GM21381 (cell line): ENCODE measurements around the gene VILL.
A peak's percentile ranks its signal among the peaks of the same experiment; 100 is the strongest.
"Not testable (repeated sequence)": the region's sequence is repeated elsewhere in the genome, so short reads cannot be mapped to it uniquely, and the experiment has no call there.

ENCODE experiments used
- ATAC-seq: cut with Tn5 transposase; IDR thresholded peaks from one replicate; pipeline ENCODE4 v1.9.1; 2021; ENCODE audit warnings: mild to moderate bottlenecking, moderate library complexity; ENCODE audit not compliant: unreplicated experiment

VILL gene

DNA sequence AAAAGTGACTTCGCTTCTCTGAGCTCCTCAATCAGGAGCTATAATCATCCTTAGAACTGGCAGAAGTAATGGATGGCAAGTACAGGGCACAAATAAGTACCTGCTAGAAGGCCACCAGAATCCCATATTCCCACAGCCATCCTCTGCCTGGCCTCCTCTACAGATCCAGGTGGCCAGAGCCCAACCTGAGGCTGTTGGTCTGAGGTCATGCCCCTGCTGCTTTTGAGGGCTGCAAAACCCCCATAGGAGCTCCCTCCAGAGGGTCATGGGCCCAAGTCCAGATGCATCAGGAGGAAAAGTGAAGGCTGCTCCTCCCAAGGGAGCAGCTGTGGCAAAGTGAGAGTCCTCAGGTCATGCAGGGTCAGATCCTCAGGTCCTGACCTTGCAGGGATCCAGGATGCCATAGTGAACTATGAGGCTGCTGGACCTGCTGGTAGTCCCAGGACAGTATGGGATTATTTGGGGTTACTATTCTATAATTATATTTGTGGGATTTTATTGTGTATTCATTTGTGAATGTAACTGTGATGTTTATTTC lies 41.8 kb downstream of the VILL start:
- ATAC-seq: no peak

DNA sequence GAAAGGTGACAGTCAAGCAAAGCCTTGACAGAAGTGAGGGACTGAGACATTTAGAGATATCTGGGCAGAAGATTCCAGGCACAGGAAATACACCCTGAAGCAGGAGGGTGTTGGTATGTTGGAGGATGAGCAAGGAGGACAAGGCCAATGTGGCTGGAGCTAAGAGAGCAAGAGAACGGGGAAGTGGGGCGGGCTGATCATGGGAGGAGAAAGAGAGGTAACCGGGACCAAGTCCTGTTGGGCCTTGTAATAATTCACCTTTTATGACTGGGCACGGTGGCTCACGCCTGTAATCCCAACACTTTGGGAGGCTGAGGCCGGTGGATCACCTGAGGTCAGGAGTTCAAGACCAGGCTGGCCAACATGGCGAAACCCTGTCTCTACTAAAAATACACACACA lies 43.0 kb downstream of the VILL start:
- ATAC-seq: not testable (repeated sequence)

DNA sequence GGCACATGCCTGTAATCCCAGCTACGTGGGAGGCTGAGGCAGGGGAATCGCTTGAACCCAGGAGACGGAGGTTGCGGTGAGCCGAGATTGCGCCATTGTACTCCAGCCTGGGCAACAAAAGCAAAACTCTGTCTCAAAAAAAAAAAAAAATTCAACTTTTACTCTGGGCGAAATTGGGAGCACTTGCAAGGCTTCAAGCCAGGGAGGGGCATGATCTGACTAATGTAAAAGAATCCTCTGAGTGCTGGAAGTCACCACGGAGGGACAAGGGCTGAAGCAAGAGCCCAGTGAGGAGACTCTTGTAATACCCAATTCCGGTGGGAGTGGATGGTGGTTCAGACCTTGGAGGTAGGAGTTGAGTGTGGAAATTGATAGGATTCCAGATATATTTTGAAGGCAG lies 43.7 kb downstream of the VILL start:
- not testable (repeated sequence) for ATAC-seq

DNA sequence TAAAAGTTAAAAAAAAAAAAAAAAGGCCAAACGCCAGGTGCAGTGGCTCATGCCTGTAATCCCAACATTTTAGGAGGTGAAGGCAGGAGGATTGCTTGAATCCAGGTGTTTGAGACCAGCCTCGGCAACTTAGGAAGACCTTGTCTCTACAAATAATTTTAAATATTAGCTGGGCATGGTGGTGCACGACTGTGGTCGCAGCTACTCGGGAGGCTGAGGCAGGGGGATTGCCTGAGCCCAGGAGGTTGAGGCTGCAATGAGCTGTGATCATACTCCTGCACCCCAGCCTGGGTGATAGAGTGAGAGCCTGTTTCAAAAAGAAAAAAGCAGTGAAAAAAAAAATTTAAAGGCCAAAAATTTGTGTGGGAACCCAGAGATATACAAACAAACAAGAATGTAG lies 45.7 kb downstream of the VILL start:
- no peak for ATAC-seq

DNA sequence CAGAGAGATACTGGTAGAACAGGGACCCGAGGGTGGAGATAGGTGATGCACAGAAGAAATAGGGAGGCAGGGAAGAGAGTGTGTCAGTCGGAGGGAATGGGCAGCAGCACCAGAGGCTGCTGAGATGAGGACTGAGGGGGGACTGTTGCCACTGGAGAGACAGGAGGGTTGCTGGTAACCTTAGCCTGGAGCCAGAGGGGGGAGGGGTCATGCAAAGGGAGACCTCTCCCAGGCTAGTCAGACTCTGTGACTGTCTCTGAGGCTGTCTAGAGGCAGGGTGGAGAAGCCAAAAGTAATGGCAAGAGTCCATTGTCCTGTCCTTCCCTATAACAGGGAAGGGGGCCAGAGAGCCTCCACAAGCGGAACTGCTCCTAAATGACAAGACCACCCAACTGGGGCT lies 46.3 kb downstream of the VILL start:
- ATAC-seq: no peak

DNA sequence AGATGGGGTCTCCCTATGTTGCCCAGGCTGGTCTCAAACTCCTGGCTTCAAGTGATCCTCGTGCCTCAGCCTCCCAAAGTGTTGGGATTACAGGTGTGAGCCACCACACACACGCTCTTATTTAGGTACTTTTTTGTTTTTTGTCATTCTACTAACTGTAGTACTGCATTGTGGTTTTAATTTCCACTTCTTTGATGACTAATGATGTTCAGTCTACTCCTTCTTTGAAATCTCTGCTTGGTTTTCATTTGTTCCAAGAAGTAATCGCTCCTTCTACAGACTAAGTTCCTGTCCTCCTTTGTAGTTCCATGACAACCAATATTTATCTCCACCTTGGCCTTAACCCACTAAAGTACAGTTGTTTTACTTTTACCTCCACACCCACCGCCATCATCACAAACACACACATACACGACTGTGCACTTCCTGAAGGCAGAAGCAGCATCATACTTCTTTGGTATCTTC lies 47.9 kb downstream of the VILL start:
- no peak for ATAC-seq

DNA sequence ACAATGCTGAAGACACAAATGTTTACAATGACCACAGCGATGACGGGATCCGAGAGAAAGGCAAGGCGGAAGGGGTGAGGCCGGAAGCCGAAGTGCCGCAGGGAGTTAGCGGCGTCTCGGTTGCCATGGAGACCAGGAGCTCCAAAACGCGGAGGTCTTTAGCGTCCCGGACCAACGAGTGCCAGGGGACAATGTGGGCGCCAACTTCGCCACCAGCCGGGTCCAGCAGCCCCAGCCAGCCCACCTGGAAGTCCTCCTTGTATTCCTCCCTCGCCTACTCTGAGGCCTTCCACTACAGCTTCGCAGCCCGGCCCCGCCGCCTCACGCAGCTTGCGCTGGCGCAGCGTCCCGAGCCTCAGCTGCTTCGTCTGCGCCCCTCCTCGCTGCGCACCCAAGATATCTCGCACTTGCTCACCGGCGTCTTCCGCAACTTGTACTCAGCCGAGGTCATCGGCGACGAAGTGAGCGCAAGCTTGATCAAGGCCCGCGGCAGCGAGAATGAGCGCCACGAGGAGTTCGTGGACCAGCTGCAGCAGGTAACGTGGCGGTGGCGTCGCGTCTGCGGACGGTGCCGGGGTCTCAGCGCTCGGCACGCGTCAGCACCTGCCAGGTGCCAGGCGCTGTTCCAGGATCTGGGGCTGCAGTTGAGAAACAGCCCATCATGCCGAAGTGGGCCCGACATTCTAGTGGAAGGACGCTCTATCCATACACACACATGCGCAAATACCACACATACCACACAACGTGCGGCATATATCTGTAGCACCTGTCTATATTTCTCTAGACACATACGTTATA lies 48.7 kb downstream of the VILL start, which contains the start of gene DLEC1:
Gene DLEC1, plus strand, starts transcription at position 108 of the 798 bp plus-strand sequence. Its CDS starts 18 bp downstream, at position 126.
- peak; percentile 90 for ATAC-seq

DNA sequence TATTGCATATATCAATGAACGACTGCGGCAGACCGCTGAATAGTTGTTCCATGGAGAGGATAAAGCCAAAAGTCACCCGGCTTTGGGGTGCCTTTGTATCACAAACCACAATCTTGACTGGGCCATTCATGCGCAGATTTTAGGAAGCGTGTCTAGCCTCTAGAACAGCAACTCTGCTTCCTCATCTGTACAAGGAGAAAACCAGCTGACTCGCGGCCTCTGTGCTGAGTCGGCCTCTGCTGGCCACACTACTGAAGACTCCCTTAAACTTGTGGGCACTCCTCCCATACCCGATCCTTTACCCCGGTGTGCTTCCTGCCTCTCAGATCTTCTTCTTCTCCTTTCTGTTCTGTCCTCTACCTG lies 49.3 kb downstream of the VILL start:
- ATAC-seq: peak; percentile 47

DNA sequence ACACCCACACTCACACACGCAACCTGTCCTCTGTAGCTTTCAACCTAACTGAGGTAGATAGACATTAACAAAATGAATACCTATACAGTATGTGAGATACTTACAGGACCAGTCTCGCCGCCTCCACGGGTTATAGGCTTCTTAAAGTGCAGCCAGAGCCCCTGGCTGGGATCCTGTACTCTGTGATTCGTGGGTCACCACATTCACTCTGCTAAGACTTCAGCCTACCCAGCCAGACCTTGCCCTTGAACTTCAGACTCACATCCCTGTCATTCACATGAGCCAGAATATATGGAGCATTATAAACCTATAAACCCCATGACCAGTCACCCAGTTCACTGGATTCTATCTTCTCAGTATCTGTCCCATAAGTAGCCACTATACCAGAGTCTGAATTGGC lies 49.8 kb downstream of the VILL start:
- ATAC-seq: no peak

DNA sequence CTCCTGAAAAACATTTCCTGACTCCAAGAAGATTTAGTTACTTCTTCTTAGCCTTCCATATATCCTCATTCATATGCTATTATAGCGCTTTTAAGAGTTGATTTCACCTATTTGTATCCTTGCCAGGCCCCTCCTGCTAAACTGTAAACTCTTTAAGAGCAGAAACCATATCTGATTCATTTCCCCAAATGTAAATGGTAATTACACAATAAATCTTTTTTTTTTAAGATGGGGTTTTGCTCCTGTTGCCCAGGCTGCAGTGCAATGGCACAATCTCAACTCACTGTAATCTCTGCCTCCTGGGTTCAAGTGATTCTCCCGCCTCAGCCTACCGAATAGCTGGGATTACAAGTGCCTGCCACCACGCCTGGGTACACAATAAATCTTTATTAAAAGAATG lies 52.9 kb downstream of the VILL start:
- ATAC-seq: no peak

DNA sequence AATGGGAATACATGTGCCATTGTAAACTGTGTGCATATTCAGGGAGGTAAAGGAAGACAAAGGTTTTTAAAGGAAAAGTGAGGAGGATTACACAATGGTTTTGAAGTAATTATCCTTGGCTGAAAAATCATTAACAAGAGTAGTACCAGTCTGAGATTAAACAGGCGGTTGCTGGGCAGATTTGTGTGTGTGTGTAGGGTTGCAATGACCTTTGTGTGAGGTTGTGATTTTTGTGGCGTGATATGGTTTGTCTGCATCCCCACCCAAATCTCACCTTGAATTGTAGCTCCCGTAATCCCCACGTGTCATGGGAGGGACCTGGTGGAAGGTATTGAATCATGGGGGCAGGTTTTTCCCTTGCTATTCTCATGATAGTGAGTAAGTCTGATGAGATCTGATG lies 55.4 kb downstream of the VILL start:
- no peak for ATAC-seq

DNA sequence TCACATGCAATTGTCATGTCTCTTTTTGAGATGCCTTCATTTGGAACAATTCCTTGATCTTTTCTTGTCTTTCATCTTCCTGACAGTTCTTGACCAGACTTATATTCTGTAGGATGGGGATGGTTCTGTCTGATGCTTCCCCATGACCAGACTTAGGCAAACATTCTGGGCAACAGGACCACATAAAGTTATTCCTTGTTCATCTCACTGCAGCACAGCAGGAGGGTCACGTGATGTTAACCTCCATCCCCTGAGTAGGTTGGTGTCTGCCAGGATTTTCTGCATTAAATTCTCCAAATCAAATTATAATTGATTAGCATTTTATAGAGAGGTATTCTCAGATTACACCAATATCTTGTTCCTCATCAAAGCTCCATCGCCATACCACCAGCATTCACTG lies 56.2 kb downstream of the VILL start:
- no peak for ATAC-seq

DNA sequence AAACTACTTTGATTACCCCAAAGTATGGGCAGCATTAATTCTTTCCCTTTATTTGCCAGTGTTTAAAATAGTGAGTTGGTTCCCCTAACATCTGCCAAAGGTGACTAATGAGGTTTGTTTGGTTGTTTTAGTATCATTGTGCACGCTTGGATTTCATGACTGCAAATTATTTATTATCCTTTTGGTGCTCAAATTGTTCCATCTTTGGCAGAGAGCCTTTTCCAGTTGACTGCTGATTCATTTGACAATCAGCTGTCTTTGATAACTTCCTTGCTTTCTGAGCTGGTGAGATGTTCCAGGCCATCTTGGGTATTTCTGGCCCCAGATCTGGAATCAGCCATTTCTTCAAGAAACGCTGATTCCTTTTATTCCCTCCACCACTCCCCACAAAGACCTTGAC lies 57.3 kb downstream of the VILL start:
- ATAC-seq: no peak

DNA sequence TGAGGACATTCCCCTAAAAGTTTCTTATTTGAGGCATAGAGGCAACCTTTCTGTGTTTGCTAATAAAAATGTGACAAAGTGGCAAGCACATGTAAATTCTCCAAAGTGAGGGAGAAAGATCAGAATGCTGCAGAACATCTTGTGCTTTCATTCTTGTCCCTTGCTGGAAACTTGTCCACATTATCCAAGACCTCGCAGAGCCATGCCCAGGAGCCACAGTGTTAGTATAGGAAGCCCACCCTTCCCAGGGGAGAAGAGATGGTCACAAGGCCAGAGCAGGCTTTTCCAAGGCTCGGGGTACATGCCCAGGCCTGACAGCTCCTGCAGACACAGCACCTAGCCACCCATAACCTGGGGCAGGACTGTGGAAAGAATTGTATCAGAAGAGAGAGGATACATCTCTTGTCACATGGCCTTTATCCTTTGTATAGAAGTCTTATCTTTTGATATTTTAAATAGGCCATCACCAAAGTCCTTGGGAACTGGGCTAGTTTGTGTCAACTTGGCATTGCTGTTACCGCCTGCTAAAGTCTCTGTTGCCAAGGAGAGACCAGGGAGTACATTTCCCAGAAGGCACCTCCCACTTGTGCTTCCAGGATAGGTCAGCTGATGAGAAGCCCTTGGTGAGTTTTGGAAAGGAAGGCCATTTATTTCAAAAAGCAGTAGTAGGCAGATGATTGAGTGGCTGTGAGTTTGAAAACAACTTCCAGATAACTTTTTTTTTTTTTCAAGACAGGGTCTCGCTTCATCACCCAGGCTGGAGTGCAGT lies 59.0 kb downstream of the VILL start:
- ATAC-seq: no peak

DNA sequence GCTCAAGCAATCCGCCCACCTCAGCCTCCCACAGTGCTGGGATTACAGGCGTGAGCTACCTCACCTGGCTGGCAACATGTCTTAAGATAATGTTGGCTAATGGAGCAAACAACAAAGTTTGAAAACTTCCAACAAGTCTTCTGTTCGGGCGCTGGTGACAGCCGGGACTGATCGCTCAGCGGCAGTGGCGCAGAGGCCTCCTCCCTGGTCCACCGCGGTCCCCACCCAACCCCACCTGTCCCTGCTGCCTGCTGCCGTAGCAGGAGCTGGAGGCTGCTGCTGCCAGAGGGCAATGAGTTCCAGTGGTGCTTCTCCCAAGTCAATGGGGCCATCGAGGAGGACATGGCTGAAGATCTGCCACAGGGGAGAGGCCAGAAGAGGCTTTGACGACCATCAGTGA lies 60.5 kb downstream of the VILL start:
- no peak for ATAC-seq

DNA sequence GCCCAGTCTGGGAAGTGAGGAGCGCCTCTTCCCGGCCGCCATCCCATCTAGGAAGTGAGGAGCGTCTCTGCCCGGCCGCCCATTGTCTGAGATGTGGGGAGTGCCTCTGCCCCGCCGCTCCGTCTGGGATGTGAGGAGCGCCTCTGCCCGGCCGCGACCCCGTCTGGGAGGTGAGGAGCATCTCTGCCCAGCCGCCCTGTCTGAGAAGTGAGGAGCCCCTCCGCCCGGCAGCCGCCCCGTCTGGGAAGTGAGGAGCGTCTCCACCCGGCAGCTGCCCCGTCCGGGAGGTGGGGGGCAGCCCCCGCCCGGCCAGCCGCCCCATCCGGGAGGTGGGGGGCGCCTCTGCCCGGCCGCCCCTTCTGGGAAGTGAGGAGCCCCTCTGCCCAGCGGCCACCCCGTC lies 62.7 kb downstream of the VILL start:
- not testable (repeated sequence) for ATAC-seq

DNA sequence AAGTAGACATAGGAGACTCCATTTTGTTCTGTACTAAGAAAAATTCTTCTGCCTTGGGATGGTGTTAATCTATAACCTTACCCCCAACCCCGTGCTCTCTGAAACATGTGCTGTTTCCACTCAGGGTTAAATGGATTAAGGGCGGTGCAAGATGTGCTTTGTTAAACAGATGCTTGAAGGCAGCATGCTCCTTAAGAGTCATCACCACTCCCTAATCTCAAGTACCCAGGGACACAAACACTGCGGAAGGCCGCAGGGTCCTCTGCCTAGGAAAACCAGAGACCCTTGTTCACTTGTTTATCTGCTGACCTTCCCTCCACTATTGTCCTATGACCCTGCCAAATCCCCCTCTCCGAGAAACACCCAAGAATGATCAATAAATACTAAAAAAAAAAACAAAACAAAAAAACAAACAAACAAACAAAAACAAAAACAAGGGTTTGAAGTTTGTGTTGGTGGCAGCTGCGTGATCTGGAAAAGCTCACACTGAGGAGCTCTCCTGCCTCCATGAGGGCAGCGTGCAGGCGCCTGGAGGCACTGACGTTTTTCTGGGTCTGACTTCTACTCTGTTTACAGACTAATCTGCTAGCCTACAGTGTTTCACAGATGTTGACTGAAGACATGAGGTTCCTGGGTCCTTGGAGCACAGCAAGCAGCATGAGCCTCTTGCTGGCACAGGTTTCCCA lies 63.4 kb downstream of the VILL start:
- not testable (repeated sequence) for ATAC-seq

DNA sequence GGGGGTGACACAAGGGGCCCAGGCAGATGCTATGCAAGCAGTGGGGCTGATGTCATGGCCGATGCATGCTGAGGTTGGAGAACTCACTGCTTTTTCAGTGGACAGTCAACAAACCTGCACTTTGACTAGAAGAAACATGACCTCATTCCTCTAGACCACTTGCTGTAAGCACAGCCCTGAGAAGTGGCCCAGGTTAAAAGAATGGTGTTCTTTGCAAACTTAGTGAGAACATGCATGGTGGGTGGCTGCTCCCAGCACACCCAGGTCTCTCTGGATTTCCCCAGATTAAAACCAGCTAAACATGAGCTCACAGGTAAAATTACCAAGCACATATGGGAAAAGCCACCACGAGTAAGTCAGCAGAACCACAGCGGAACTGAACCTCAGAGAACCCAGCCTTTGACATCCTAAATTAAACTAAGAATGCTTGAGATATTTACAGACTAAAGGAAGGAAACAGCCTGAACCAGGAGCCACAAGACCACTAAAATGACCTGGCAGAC lies 64.0 kb downstream of the VILL start:
- no peak for ATAC-seq
